Measurements from ENCODE around the gene ZC3H10.
"Not testable (repeated sequence)": the region's sequence is repeated elsewhere in the genome, so short reads cannot be mapped to it uniquely, and the experiment has no call there.

The ZC3H10 gene

GRCh38 chr12:56115329-56115728 lies 2.7 kb upstream of the ZC3H10 start:
- Histone ChIP-seq H3K4me2 (ENCODE audit: low read length) (peak overlapping the region; percentile 82), H2AFZ (peak overlapping the region; percentile 82), H3K27ac (peak overlapping the region; percentile 97), H3K27me3 (ENCODE audit: control insufficient read depth, insufficient read depth, low read length) (no peaks in the 10 kb centered on the region), H3K4me3 (ENCODE audit: low read depth, low read length) (peak overlapping the region; percentile 98), H3K79me2 (peaks cover 2% of the 10 kb centered on the region), H3K9ac (no peak overlapping the region), H3K9me3 (ENCODE audit: control insufficient read depth, low read length) (no peaks in the 10 kb centered on the region), H3K36me3 (ENCODE audit: control insufficient read depth, insufficient read depth, low read length) (no peaks in the 10 kb centered on the region), H3K4me1 (peaks cover 11% of the 10 kb centered on the region)
- TF ChIP-seq CTCF (IDR thresholded peaks at IDR 0.05): no peak

- Histone ChIP-seq H3K4me2 (ENCODE audit: low read length) (peak within 1 kb of the TSS; percentile 84), H3K9ac (peak within 1 kb of the TSS; percentile 40), H3K79me2 (peaks cover 2% of the 10 kb centered on the region), H3K36me3 (ENCODE audit: control insufficient read depth, insufficient read depth, low read length) (no peaks in the 10 kb centered on the region), H3K9me3 (ENCODE audit: control insufficient read depth, low read length) (no peaks in the 10 kb centered on the region), H2AFZ (peak within 1 kb of the TSS; percentile 82), H3K27ac (peak within 1 kb of the TSS; percentile 97), H3K4me3 (ENCODE audit: low read depth, low read length) (peak within 1 kb of the TSS; percentile 98), H3K27me3 (ENCODE audit: control insufficient read depth, insufficient read depth, low read length) (no peaks in the 10 kb centered on the region), H3K4me1 (peaks cover 11% of the 10 kb centered on the region)
- peak; percentile 18 for TF ChIP-seq CTCF (IDR thresholded peaks at IDR 0.05)
These were observed 1.6 kb upstream of the ZC3H10 start, which contains the start of gene RPL41 for GRCh38 chr12:56116267-56117081. Gene RPL41, plus strand, starts transcription at chr12:56116633.

- H3K27me3 ChIP-seq (ENCODE audit: control insufficient read depth, insufficient read depth, low read length); H3K9me3 ChIP-seq (ENCODE audit: control insufficient read depth, low read length); H3K36me3 ChIP-seq (ENCODE audit: control insufficient read depth, insufficient read depth, low read length); H2AFZ ChIP-seq; H3K79me2 ChIP-seq: not testable (repeated sequence)
- H3K4me1 ChIP-seq: peaks cover 11% of the 10 kb centered on the region
- H3K4me3 ChIP-seq (ENCODE audit: low read depth, low read length): peak overlapping the region; percentile 98
- peak overlapping the region; percentile 97 for H3K27ac ChIP-seq
- peak overlapping the region; percentile 84 for H3K4me2 ChIP-seq (ENCODE audit: low read length)
- H3K9ac ChIP-seq: peak overlapping the region; percentile 40
These were observed 872 bp upstream of the ZC3H10 start for GRCh38 chr12:56117082-56117706.

GRCh38 chr12:56118688-56119357 lies 757 bp downstream of the ZC3H10 start:
- peak overlapping the region; percentile 64 for H3K9ac ChIP-seq
- peak overlapping the region; percentile 94 for H3K4me2 ChIP-seq (ENCODE audit: low read length)
- peaks cover 2% of the 10 kb centered on the region for H3K79me2 ChIP-seq
- H3K36me3 ChIP-seq (ENCODE audit: control insufficient read depth, insufficient read depth, low read length): no peaks in the 10 kb centered on the region
- H3K27ac ChIP-seq: peak overlapping the region; percentile 97
- TF ChIP-seq CTCF (IDR thresholded peaks at IDR 0.05): no peak
- peak overlapping the region; percentile 81 for H2AFZ ChIP-seq
- no peaks in the 10 kb centered on the region for H3K9me3 ChIP-seq (ENCODE audit: control insufficient read depth, low read length)
- H3K4me3 ChIP-seq (ENCODE audit: low read depth, low read length): peak overlapping the region; percentile 98
- H3K4me1 ChIP-seq: peaks cover 11% of the 10 kb centered on the region
- H3K27me3 ChIP-seq (ENCODE audit: control insufficient read depth, insufficient read depth, low read length): no peaks in the 10 kb centered on the region

GRCh38 chr12:56119361-56119796 lies 1.3 kb downstream of the ZC3H10 start:
- peak; percentile 93 for TF ChIP-seq CTCF (IDR thresholded peaks at IDR 0.05)
- no peak overlapping the region for H3K9ac ChIP-seq
- peaks cover 2% of the 10 kb centered on the region for H3K79me2 ChIP-seq
- no peaks in the 10 kb centered on the region for H3K36me3 ChIP-seq (ENCODE audit: control insufficient read depth, insufficient read depth, low read length)
- no peaks in the 10 kb centered on the region for H3K27me3 ChIP-seq (ENCODE audit: control insufficient read depth, insufficient read depth, low read length)
- H3K9me3 ChIP-seq (ENCODE audit: control insufficient read depth, low read length): no peaks in the 10 kb centered on the region
- H3K4me1 ChIP-seq: peaks cover 11% of the 10 kb centered on the region
- H3K27ac ChIP-seq: peak overlapping the region; percentile 97
- peak overlapping the region; percentile 94 for H3K4me2 ChIP-seq (ENCODE audit: low read length)
- H3K4me3 ChIP-seq (ENCODE audit: low read depth, low read length): peak overlapping the region; percentile 98
- H2AFZ ChIP-seq: peak overlapping the region; percentile 81
